Neural cell (in vitro differentiated cells): ENCODE measurements around the gene PAX6. TPM values are rescaled to one million over a fixed set of nuclear protein-coding genes. Genes with fewer than 3 reads are reported as not detected.

Experiments used
- H2AFZ ChIP-seq: fragments of 200-600, 300-800 bp; sonication (generic), shearing (Covaris generic); 2 replicates; pipeline ENCODE4 v1.6.0; 2014; ENCODE audit warnings: low read depth, mild to moderate bottlenecking, antibody characterized with exemption, low read length, moderate library complexity
- H3F3A ChIP-seq: fragments of 200-600 bp; shearing (Covaris generic); 2 replicates; pipeline ENCODE4 v1.6.1; 2016; ENCODE audit warnings: mild to moderate bottlenecking, moderate library complexity, mixed read lengths, antibody characterized with exemption, low read length; ENCODE audit not compliant: insufficient read depth, poor library complexity, severe bottlenecking
- H3K27ac ChIP-seq: fragments of 200-600, 300-800 bp; sonication (generic), shearing (Covaris generic); 2 replicates; pipeline ENCODE4 v1.5.1; 2014; ENCODE audit warnings: mild to moderate bottlenecking, low read length, moderate library complexity
- H3K27me3 ChIP-seq: fragments of 300-800, 200-600 bp; sonication (generic), shearing (Covaris generic); 2 replicates; pipeline ENCODE4 v1.6.0; 2014; ENCODE audit warnings: mild to moderate bottlenecking, low read depth, low read length, moderate library complexity; ENCODE audit not compliant: insufficient read depth
- H3K36me3 ChIP-seq: fragments of 300-800, 200-600 bp; sonication (generic), shearing (Covaris generic); 2 replicates; pipeline ENCODE4 v1.5.1; 2014; ENCODE audit warnings: mild to moderate bottlenecking, antibody characterized with exemption, low read length, moderate library complexity; ENCODE audit not compliant: insufficient read depth
- H3K4me2 ChIP-seq: fragments of 300-800, 200-600 bp; sonication (generic), shearing (Covaris generic); 2 replicates; pipeline ENCODE4 v1.6.0; 2014; ENCODE audit warnings: mild to moderate bottlenecking, low read length
- H3K4me3 ChIP-seq: fragments of 300-800, 200-600 bp; sonication (generic), shearing (Covaris generic); 2 replicates; pipeline ENCODE4 v1.5.1; 2014; ENCODE audit warnings: mild to moderate bottlenecking, low read length, moderate library complexity
- H3K79me2 ChIP-seq: fragments of 200-600 bp; shearing (Covaris generic); replicated peaks from 2 replicates; pipeline ENCODE4 v1.6.0; 2014; ENCODE audit warnings: mild to moderate bottlenecking, low read length, moderate library complexity; ENCODE audit not compliant: insufficient read depth
- H3K9ac ChIP-seq: fragments of 300-800, 200-600 bp; sonication (generic), shearing (Covaris generic); 2 replicates; pipeline ENCODE4 v1.6.1; 2016; ENCODE audit warnings: mild to moderate bottlenecking, low read length, mixed read lengths
- H3K9me2 ChIP-seq: fragments of 200-600 bp; shearing (Covaris generic); 2 replicates; pipeline ENCODE4 v1.6.1; 2016; ENCODE audit warnings: mild to moderate bottlenecking, low read length, mixed read lengths; ENCODE audit not compliant: insufficient read depth
- H3K9me3 ChIP-seq: fragments of 200-600, 300-800 bp; sonication (generic), shearing (Covaris generic); 2 replicates; pipeline ENCODE4 v1.6.1; 2016; ENCODE audit warnings: mild to moderate bottlenecking, mixed run types, low read length, moderate library complexity, mixed read lengths
- H4K20me1 ChIP-seq: fragments of 200-600 bp; shearing (Covaris generic); 2 replicates; pipeline ENCODE4 v1.6.1; 2016; ENCODE audit warnings: mild to moderate bottlenecking, mixed run types; ENCODE audit not compliant: insufficient read depth
- EP300 ChIP-seq: fragments of 450-650 bp; conservative IDR thresholded peaks from 2 replicates; pipeline ENCODE4 v1.6.1; 2014; ENCODE audit warnings: antibody characterized with exemption, mild to moderate bottlenecking, moderate library complexity; ENCODE audit not compliant: poor library complexity, severe bottlenecking
- EZH2 ChIP-seq: fragments of 200-600, 300-800 bp; shearing (Covaris generic), sonication (generic); IDR thresholded peaks from 2 replicates; pipeline ENCODE4 v1.6.1; 2014; ENCODE audit warnings: antibody characterized with exemption, low read length, borderline replicate concordance, mild to moderate bottlenecking; ENCODE audit not compliant: insufficient read depth, poor library complexity, severe bottlenecking
- MXI1 ChIP-seq: fragments of 450-650 bp; conservative IDR thresholded peaks from 2 replicates; pipeline ENCODE4 v1.6.1; 2014; ENCODE audit warnings: antibody characterized with exemption, mild to moderate bottlenecking; ENCODE audit not compliant: poor library complexity, severe bottlenecking
- POLR2AphosphoS5 ChIP-seq: IDR thresholded peaks from 2 replicates; pipeline ENCODE4 v1.6.1; 2012
- RAD21 ChIP-seq: fragments of 450-650 bp; conservative IDR thresholded peaks from 2 replicates; pipeline ENCODE4 v1.6.1; 2014; ENCODE audit warnings: antibody characterized with exemption, mild to moderate bottlenecking, moderate library complexity
- SMC3 ChIP-seq: fragments of 450-650 bp; conservative IDR thresholded peaks from 2 replicates; pipeline ENCODE4 v1.6.1; 2014; ENCODE audit warnings: antibody characterized with exemption, mild to moderate bottlenecking, moderate library complexity; ENCODE audit not compliant: poor library complexity
- TAF1 ChIP-seq: IDR thresholded peaks from 2 replicates; pipeline ENCODE4 v1.6.1; 2012; ENCODE audit warnings: low read depth
- polyA plus RNA-seq: library from polyadenylated mRNA; depleted of rRNA; stranded (reverse); fragments of >200 nt; gene quantifications from 2 replicates; pipeline ENCODE4 v1.2.3, GENCODE V29; 2014
- TF ChIP-seq, protein P1 (sequence below): IDR thresholded peaks from 2 replicates; pipeline ENCODE4 v1.6.1; 2012; ENCODE audit warnings: borderline replicate concordance
- TF ChIP-seq, protein P2 (sequence below): fragments of 450-650 bp; IDR thresholded peaks from 2 replicates; pipeline ENCODE4 v1.5.1; 2014; ENCODE audit warnings: antibody characterized with exemption, mild to moderate bottlenecking, moderate library complexity; ENCODE audit not compliant: poor library complexity, severe bottlenecking

PAX6 gene
- polyA plus RNA-seq, 1 donor from 2014 or later: 74.7 TPM

DNA sequence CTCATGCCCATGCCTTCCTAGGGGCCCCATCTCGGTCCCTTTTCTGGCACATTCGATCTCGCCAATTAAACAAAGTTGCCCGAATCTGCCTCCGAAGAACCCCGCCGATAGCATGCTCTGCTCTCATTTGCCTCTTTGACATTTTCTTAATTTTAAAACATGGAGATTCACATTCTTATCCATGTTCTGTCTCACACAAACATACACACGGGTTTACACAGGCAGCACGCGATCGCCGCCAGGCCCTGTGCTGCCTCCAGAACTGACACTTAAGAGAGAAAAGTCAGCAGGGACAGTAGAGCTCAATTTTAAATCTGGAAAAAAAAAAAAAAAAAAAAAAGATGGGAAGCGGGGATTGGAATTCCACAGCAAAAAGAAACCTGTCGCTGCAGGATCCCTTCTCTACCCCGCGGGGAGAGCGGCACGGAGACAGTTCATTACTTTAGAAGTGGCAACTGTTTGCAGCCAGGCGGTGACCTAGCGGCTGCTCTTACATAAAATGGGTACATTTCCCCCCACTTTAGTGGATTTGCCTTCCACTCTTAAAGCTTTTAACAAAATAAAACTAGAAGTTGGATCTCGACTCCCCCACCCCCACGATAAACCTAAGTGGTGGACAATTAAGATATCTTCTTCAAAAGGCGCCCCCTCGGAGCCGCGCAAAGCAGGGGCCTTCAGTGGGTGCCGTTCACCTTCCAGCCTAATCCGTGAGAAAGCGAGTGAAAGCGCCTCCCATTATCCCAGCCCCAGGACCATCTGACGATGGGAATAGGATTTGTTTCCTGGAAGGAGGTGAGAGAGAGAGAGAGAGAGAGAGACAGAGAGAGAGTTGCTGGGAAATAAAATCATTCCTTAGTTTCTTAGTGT is 13.7 kb downstream of the PAX6 start (continued):
- TF ChIP-seq EP300: no peak

DNA sequence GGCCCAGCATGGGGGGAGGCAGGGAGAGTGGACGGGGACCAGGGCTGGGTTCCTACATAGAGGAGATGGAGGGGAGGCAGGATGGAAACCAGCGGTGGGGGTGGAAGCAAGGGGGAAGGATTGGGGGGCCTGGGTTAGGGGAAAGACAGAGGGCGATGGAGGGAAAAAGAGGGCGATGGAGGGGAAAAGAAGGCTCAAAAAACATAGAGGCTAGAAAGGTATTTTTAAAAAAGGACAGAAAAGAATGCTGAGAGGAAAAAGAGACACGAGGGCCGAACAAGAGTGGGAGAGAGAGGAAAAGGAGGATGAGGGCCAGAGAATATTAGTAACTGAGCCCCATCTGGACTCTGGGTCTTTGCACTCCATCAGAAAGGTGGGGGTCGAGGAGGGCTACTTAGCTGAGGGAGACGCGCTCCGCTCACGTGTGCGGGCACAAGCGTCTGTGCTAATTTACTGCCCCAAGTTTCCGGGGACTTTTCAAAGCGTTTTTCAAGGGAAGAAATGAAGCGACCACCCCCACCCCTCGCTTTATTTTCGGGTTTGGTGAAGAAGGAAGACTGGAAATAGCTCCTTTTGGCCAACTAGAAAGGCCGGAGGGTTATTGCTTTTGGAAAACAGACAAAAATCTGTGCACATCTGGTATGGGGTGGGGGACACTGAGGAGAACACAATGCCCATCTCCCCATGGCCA is 14.5 kb downstream of the PAX6 start:
- no peak overlapping the region for H2AFZ ChIP-seq
- peaks cover 5% of the 10 kb centered on the region for H3K79me2 ChIP-seq
- H3K27me3 ChIP-seq: no peaks in the 10 kb centered on the region
- no peaks in the 10 kb centered on the region for H4K20me1 ChIP-seq
- H3F3A ChIP-seq: no peaks in the 10 kb centered on the region
- no peak overlapping the region for H3K4me3 ChIP-seq
- H3K36me3 ChIP-seq: peaks cover 12% of the 10 kb centered on the region
- no peak overlapping the region for H3K27ac ChIP-seq
- no peak overlapping the region for H3K4me2 ChIP-seq
- H3K9me2 ChIP-seq: no peaks in the 10 kb centered on the region
- H3K9ac ChIP-seq: no peak overlapping the region
- TF ChIP-seq, protein P1, sequence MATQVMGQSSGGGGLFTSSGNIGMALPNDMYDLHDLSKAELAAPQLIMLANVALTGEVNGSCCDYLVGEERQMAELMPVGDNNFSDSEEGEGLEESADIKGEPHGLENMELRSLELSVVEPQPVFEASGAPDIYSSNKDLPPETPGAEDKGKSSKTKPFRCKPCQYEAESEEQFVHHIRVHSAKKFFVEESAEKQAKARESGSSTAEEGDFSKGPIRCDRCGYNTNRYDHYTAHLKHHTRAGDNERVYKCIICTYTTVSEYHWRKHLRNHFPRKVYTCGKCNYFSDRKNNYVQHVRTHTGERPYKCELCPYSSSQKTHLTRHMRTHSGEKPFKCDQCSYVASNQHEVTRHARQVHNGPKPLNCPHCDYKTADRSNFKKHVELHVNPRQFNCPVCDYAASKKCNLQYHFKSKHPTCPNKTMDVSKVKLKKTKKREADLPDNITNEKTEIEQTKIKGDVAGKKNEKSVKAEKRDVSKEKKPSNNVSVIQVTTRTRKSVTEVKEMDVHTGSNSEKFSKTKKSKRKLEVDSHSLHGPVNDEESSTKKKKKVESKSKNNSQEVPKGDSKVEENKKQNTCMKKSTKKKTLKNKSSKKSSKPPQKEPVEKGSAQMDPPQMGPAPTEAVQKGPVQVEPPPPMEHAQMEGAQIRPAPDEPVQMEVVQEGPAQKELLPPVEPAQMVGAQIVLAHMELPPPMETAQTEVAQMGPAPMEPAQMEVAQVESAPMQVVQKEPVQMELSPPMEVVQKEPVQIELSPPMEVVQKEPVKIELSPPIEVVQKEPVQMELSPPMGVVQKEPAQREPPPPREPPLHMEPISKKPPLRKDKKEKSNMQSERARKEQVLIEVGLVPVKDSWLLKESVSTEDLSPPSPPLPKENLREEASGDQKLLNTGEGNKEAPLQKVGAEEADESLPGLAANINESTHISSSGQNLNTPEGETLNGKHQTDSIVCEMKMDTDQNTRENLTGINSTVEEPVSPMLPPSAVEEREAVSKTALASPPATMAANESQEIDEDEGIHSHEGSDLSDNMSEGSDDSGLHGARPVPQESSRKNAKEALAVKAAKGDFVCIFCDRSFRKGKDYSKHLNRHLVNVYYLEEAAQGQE: no peak
- TF ChIP-seq, protein P2, sequence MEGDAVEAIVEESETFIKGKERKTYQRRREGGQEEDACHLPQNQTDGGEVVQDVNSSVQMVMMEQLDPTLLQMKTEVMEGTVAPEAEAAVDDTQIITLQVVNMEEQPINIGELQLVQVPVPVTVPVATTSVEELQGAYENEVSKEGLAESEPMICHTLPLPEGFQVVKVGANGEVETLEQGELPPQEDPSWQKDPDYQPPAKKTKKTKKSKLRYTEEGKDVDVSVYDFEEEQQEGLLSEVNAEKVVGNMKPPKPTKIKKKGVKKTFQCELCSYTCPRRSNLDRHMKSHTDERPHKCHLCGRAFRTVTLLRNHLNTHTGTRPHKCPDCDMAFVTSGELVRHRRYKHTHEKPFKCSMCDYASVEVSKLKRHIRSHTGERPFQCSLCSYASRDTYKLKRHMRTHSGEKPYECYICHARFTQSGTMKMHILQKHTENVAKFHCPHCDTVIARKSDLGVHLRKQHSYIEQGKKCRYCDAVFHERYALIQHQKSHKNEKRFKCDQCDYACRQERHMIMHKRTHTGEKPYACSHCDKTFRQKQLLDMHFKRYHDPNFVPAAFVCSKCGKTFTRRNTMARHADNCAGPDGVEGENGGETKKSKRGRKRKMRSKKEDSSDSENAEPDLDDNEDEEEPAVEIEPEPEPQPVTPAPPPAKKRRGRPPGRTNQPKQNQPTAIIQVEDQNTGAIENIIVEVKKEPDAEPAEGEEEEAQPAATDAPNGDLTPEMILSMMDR: no peak
- TF ChIP-seq EP300: no peak
- no peak for TF ChIP-seq EZH2
- TF ChIP-seq TAF1: no peak
- no peak for TF ChIP-seq RAD21
- TF ChIP-seq MXI1: no peak
- no peak for TF ChIP-seq SMC3
- no peak for TF ChIP-seq POLR2AphosphoS5
- no peaks in the 10 kb centered on the region for H3K9me3 ChIP-seq
